ENCODE results near the gene NCOR1. TPM values are rescaled to one million over a fixed set of nuclear protein-coding genes. Genes with fewer than 3 reads are reported as not detected.

The NCOR1 gene
- total and polyA plus RNA-seq, 2 of the 8 experiments (the other 6 are each of a cell fraction or from before 2014, with no cell fraction given): 65.4 to 142 TPM

GRCh38 chr17:16131593-16131992, 83.7 kb downstream of the NCOR1 start:
- H2AFZ ChIP-seq (ENCODE audit: low read length): no peak overlapping the region
- H2AK5ac ChIP-seq (ENCODE audit: low read depth, low read length): no peak overlapping the region
- no peak overlapping the region for H2BK120ac ChIP-seq (replicated peaks; ENCODE audit: low read depth, low read length)
- no peak overlapping the region for H3K4me3 ChIP-seq (ENCODE audit: extremely low read depth in 1 of 4, insufficient read depth in 2 of 4, low read depth in 3 of 4, low read length in 4 of 4)
- no peak overlapping the region for H3K18ac ChIP-seq (ENCODE audit: extremely low read depth, low read length)
- TF ChIP-seq E2F6 (IDR thresholded peaks at IDR 0.05) (no peak), CBX5 (IDR thresholded peaks at IDR 0.05; ENCODE audit: low read depth, low read length) (no peak), TAF1 (IDR thresholded peaks at IDR 0.05; ENCODE audit: low read depth, low read length) (no peak), SIX5 (IDR thresholded peaks at IDR 0.05; ENCODE audit: low read depth, low read length) (no peak), SP2 (IDR thresholded peaks at IDR 0.05; ENCODE audit: low read length) (no peak), CHD1 (IDR thresholded peaks at IDR 0.05; ENCODE audit: low read depth, low read length) (no peak), HDAC6 (IDR thresholded peaks at IDR 0.05; ENCODE audit: low read depth, low read length) (no peak), ASH2L (IDR thresholded peaks at IDR 0.05; ENCODE audit: low read length) (no peak)
- DNase-seq (ENCODE audit: low read depth in 1 of 2, low spot score in 2 of 2): no peak
- FAIRE-seq: no peak
- no peak overlapping the region for H3K56ac ChIP-seq (replicated peaks; ENCODE audit: insufficient read length, low read depth, low read length)
- H3K14ac ChIP-seq (ENCODE audit: insufficient read length): no peak overlapping the region
- no peak overlapping the region for H3K9ac ChIP-seq (replicated peaks in 1 of 4; ENCODE audit: extremely low read depth in 1 of 4, low read depth in 3 of 4, low read length in 3 of 4)
- peaks cover 0 to 28% (median 10%) of the 10 kb centered on the region in 4 experiments; a peak in 6 of 8 replicates for H3K36me3 ChIP-seq (ENCODE audit: control insufficient read depth in 2 of 4, insufficient read depth in 4 of 4, low read length in 3 of 4)
- 87% methylated on average over 3 of the region's 3 CpGs; no CpG with 5 or more reads in 1 of the 2 experiments for WGBS, 2 experiments (ENCODE audit: extremely low coverage in 1 of 2, insufficient coverage in 1 of 2, insufficient read length in 1 of 2, insufficient replicate concordance in 2 of 2, low coverage in 1 of 2, low lambda C conversion rate in 2 of 2, missing lambda C conversion rate in 1 of 2)
- ChIA-PET POLR2A (ENCODE audit: partially characterized antibody) (no interaction called here), CTCF (ENCODE audit: partially characterized antibody) (no interaction called here)
- H3K4me1 ChIP-seq (replicated peaks in 1 of 4; ENCODE audit: control insufficient read depth in 3 of 4, insufficient read depth in 4 of 4, low read length in 3 of 4): no peaks in the 10 kb centered on the region
- no peaks in the 10 kb centered on the region for H3K79me2 ChIP-seq (ENCODE audit: control insufficient read depth in 1 of 2, insufficient read depth in 2 of 2, low read length in 2 of 2)
- no peaks in the 10 kb centered on the region for H3K79me1 ChIP-seq (ENCODE audit: low read depth, low read length)
- no peak overlapping the region for H3K23ac ChIP-seq (ENCODE audit: insufficient read length)
- no peak overlapping the region for H4K5ac ChIP-seq (ENCODE audit: insufficient read length, low read depth, low read length)
- no peak overlapping the region for H2BK12ac ChIP-seq (ENCODE audit: low read depth, low read length)
- H3K9me3 ChIP-seq (ENCODE audit: insufficient read depth in 2 of 2, low read depth in 1 of 2, low read length in 1 of 2): no peaks in the 10 kb centered on the region
- H3K4ac ChIP-seq (replicated peaks; ENCODE audit: insufficient read length, low read depth, low read length): no peak overlapping the region
- no peak overlapping the region for H2BK15ac ChIP-seq (ENCODE audit: low read length)
- no peak overlapping the region for H4K8ac ChIP-seq (ENCODE audit: extremely low read depth, insufficient read depth, low read length)
- no peak overlapping the region for H4K91ac ChIP-seq (replicated peaks; ENCODE audit: insufficient read length, low read length)
- no peak overlapping the region for H2BK5ac ChIP-seq (ENCODE audit: low read depth, low read length)
- H3K27ac ChIP-seq (ENCODE audit: low read depth, low read length): no peak overlapping the region
- H3K27me3 ChIP-seq (replicated peaks in 1 of 4; ENCODE audit: control insufficient read depth in 3 of 4, extremely low read depth in 1 of 4, insufficient read depth in 3 of 4, low read length in 3 of 4): no peaks in the 10 kb centered on the region
- no peak overlapping the region for H2BK20ac ChIP-seq (ENCODE audit: low read length)
- H3K23me2 ChIP-seq (ENCODE audit: low read depth, low read length): no peaks in the 10 kb centered on the region
- H3K4me2 ChIP-seq (ENCODE audit: insufficient read depth in 1 of 2, low read depth in 2 of 2, low read length in 2 of 2): no peak overlapping the region
- H4K20me1 ChIP-seq (replicated peaks in 1 of 2; ENCODE audit: control insufficient read depth in 1 of 2, insufficient read depth in 2 of 2, low read length in 2 of 2): peaks cover 0 to 3% of the 10 kb centered on the region in 2 experiments
